ENCODE results near the gene RNF222.
"Not testable (repeated sequence)": the region's sequence is repeated elsewhere in the genome, so short reads cannot be mapped to it uniquely, and the experiment has no call there.

Gene RNF222

DNA sequence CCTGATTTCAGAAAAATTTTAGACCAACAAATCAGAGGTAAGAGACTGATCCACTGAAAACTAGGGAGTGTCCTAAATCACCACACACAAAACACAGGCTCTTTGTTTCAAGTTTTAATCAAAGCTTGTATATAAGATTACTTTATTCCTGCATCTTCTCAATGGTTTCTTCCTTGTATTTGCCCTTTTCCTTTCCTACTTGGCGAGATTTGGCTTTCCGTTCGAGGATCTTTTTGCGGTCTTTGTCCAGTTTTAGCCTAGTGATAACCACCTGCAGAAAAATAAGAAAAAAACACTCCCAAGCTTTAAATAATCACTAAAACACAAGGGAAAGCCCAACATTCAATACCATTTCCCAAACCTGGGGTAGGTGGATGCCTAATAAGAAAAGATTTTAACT is 20.2 kb downstream of the RNF222 start:
- no peak for DNase-seq

DNA sequence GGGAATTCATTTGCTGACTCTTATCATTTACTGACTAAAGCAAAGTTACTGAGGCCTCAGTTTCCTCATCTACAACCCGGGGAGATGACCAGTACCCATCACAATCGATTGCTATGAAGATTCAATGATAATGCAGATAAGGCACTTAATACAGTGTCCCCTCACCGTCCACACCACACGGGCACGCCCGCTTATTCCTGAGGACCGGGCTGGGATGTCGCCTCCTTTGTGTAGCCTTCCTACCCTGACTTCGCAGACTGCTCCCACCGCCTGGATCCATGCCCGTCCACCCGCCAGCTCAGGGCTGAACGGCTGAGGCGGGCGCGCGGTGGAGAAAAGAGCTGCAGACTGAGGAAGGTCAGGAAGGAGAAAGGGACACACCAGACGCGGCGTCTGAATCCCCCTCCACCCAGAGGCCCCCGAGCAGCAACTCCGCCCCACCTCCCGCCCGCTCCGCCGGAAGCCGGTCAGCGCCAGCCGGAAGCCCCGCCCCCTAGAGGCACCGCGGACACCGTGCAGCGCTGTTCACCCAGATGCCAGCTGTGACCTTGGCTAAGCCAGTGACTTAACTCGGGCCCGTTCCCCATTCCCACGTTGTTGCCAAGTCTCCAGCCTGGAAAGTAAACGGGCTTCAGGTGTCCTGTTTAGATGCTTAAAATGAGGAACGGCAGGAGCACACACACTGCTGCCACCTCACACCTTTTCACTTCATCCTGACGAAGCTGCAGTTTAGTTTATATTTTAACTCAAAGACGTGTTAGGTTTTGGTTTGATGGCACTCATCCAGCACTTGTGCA is 21.2 kb downstream of the RNF222 start, which contains the start of gene KRABD2:
Gene KRABD2, minus strand, starts transcription at position 434 of the 797 bp plus-strand sequence.
- DNase-seq = peak; percentile 71

DNA sequence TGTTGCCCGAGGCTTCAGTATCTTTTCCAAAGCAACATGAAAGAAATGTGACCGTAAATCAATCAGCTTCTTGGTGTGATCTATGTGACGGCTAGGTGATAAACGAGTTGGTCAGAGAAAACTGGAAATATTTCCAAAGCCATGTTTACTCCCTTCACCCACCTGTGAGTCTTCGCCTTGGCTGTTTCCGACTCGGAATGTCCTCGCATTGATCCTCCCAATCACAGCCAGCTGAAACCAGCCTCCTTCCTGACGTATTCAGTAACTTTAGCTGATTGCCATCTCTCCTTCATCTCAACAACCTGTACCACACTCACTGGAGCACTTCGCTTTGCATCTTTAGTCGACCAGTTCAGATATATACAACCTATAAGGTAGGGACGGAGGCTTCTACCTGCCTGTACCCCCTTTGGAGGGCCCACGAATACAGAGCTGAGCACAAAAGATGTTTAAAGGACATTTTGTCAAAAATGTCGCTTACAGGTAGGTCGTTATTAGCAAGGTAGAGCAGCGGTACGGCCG is 21.8 kb downstream of the RNF222 start:
- DNase-seq = no peak

DNA sequence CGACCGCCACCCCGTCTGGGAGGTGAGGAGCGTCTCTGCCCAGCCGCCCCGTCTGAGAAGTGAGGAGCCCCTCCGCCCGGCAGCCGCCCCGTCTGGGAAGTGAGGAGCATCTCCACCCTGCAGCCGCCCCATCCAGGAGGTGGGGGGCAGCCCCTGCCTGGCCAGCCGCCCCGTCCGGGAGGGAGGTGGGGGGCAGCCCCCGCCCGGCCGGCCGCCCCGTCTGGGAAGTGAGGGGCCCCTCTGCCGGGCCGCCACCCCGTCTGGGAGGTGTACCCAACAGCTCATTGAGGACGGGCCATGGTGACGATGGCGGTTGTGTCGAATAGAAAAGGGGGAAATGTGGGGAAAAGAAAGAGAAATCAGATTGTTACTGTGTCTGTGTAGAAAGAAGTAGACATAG is 23.8 kb downstream of the RNF222 start:
- DNase-seq = not testable (repeated sequence)

DNA sequence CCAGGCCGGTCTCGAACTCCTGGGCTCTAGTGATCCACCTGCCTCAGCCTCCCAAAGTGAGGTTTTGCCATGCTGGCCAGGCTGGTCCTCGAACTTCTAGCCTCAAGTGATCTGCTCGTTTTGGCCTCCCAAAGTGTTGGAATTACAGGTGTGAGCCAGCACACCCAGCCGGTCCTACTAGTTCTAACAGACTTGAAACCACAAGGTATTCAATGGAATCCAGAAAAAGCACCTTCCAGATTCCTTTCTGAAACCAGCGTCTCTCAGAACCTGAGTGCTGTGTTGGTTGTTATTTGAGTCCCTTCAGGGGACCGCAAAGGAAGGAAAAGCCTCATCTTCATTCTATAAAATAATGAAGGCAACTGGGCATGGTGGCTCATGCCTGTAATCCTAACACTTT is 25.2 kb downstream of the RNF222 start:
- DNase-seq = no peak

DNA sequence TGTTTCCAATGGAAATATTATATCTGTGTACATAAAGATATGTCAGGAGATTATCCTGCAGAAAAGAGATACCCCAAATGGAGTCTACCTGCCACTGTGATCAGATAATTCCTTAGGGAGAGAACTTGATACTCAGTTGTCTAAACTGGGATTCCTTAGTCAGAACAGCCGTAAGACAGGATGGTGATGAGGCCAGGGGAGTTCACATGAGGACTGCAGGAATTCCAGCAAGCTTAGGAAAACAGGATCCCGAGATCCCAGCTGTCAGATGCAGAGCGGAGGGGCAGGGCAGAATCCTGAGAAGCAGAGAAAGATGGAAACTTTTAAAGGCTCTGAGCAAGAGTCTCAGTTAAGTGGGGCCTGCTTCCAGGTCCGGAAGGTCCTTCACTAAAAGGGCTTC is 25.8 kb downstream of the RNF222 start:
- no peak for DNase-seq

DNA sequence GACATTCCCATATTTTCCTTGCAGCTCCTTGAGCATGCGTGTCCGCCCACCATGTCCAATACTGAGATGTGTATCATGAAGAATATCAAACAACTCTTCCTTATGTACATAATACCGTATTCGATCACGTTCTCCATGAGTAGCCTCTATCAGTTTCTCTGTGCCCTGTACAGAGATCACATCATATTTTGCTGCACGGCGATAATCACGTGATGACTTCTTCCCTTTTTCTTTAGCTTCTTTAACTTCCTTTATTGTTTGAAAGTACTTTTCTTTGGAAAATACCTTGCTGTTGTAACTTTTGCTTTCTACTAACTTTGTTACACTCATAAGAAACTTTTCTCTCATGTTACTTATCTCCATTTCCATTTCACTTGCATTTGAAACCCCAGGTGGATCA is 27.7 kb downstream of the RNF222 start:
- DNase-seq = no peak

DNA sequence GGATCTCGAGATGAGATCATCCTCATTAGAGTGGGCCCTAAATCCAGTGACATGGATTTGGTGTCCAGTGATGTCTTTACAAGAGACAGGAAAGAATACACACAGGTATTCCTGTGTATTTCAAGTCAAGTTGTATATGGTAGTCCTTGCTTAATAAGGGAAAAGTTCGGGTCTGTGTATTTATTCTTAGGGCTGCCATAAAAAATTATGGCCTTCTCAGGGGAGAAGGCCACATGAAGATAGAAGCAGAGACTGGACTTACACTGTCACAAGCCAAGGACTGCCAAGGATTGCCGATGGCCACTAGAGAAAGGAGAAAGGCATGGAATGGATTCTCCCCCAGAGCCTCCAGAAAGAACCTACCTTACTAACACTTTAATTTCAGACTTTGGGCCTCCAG is 29.4 kb downstream of the RNF222 start:
- no peak for DNase-seq

DNA sequence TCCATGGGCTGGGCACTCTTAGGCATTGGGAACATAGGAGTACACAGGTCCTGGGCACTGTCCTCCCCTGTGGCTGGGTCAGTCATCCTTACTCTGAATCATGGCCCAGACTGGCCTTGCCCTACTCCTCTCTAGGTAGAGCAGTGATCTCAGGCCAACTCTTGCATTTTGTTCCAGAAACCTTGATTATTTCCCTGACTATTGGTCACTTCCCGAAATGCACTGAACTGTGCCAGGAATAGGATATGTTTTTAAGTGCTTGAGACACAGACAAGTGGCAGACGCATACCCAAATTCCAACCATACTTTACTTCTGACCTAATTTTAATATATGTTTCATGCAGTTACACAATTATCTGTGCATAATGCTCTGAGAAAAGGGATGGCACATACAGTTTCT is 31.4 kb downstream of the RNF222 start:
- peak; percentile 49 for DNase-seq

DNA sequence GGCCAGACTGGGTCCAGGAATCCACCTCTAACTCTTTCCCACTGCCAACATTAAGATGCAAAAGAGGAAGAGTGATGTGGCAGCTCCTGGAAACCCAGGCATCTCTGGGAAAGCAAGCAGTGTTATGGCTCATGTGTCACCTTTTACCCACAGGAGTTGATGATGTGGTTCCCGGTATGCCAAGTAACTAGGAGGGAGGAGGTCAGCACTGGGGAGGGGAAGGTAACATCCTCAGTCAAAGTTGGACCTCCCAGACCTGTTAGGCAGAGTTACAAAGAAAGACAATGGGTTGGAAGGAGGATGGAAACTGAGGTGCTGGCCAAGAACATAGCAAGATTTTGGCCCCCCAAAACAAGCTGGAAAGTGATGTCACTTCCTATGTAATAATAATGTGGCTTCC is 32.5 kb downstream of the RNF222 start:
- DNase-seq = peak; percentile 13

DNA sequence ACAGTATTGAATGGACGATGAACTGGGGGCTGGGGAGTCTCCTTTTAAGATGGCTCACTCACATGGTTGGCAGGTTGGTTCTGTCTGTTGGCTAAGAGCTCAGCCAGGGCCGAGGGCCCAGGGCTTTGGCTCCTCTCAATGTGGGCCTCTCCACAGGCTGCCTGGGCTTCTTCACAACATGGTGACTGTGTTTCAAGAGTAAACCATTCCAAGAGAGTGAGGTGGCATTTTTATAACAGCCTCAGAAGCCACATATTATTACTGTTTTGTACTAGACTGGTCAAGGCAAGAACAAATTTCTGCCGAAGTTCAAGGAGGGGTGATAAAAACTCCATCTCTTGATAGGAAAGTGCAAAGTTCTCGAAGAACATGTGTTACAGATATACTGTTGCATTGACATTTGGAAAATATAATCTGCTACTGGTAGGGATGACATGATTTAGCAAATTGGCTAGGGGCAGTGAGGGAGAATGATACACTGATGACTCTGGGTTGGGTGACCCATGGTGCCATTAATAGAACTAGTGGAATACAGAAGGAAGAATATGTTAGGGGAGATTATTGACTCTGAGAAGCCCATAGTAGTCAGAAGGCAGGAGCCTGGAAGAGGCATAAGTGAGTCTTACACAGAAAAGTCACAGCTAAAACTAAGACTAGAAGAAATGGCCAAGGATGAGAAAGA is 34.8 kb downstream of the RNF222 start:
- no peak for DNase-seq

DNA sequence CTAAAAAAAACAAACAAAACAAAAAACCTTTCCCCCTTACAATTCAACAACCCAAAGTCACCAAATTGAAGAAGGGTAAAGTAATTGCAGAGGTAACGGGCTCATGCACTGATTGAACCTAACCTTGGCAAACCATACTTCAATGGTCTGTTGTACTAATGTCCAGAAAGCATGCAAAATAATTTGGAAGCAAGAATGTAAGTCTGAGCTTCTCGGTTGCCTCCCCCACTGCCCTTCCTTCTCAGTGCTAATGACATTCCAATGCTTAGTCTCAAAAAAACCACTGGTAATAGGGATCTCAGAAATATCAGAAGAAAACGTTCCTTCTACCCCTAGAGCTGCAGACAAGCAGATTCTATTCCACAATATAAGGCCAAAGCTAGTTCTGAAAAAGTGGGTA is 36.9 kb downstream of the RNF222 start:
- DNase-seq = no peak

DNA sequence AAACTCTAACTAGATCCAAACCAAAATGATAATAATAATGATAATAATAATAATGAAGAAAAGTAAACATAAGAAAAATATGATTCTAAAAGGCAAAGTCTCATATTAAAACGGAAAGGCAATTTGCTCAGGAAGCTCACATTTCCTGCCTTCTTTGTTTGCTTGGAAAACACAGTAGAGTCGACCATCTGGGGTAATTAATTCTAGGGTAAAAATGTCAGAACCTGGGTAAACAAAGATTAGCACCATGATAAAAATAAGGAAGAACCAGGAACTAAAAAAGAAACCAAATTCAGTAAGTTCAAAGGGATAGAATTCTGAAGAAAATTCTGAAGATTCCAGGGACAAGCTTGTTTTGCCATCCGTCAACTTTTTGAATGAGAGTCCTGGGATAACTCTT is 37.4 kb downstream of the RNF222 start:
- no peak for DNase-seq

DNA sequence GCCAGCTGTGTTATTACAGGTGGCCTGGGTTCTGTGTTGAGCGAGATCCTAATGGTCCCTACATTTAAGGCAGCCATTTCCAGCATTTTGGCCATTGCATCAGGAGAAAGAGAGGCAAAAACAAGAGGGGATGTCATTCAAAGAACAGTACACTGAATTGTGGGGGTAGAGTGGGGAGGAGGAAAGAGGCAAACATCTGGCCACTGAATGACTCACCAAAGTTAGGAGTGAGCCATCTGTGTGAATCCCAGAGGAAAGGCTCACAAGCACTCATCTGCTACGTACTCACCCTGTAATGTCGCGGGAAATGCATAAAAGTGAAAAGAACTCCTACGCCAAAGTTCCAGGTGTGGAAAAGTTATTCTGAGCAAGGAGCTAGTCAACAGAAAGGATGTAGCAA is 37.9 kb downstream of the RNF222 start:
- no peak for DNase-seq

DNA sequence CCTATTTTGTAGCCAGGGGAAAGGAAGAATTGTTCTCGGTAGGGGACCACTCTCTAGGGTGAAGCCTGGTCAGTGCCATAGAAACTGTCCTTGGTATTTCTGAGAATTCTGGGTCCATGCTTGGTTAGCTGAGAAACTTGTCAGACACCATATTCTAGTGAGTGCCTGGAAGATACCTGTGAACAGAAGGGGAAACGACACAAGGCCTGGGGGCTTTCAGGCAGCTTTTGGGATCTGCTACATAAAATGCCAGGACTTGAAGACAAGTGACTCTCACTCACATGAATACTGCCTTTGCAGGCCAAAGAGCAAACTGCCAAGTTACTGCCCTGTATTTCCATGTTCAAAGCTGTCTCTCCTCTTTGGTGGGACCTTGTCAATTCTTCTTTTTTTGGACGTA is 39.7 kb downstream of the RNF222 start:
- no peak for DNase-seq

DNA sequence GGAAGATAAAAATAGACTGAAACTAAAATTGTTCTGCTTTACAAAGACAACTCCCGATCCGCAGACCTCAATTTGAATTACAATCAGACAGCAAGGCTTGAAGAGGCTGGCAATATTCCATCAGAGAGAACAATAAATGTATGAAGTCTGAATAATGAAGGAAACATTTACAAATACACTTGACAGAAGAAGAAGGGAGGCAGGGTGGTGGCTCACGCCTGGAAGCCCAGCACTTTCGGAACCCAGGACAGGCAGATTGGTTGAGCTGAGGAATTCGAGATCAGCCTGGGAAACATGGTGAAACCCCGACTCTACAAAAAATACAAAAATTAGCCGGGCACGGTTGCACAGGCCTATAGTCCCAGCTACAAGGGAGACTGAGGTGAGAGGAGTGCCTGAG is 43.4 kb downstream of the RNF222 start:
- no peak for DNase-seq

DNA sequence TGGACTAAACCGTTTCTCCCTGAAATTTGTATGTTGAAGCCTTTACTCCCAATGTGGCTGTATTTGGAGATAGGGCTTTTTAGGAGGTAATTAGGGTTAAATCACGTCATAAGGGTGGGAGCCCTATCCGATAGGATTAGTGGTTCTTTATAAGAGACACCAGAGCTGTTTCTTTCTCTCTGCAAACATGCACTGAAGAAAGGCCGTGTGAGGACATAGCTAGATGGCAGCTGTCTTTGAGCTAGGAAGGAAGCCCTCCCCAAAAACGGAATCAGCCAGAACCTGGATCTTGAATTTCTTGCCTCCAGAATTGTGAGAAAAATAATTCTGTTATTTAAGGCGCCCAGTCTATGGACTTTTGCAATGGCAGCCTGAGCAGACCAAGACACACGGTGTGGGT is 43.9 kb downstream of the RNF222 start:
- no peak for DNase-seq

DNA sequence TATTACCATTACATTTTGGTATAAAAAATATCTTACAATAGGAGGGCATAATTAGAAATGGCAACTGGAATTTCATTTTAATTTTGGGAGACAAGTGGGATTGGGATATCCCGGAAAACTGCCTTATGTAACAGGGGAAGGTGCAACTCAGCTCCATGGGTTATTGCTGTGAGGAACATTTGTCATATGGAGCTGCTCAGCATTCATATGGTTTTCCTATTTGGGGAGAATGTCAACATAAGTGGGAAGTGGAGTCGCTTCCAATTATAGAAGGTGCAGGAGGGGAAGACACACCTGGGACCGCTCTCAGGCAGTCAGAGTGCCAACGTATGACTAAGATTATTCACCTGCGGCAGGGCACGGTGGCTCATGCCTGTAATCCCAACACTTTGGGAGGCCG is 47.3 kb downstream of the RNF222 start:
- DNase-seq = no peak

DNA sequence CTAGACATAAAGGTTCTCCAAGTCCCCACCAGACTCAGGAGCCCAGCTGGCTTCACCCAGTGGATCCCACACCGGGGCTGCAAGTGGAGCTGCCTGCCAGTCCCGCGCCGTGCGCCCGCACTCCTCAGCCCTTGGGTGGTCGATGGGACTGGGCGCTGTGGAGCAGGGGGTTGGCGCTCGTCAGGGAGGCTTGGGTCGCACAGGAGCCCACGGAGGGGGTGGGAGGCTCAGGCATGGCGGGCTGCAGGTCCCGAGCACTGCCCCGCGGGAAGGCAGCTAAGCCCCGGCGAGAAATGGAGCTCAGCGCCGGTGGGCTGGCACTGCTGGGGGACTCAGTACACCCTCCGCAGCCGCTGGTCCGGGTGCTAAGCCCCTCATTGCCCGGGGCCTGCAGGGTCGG is 50.6 kb downstream of the RNF222 start:
- not testable (repeated sequence) for DNase-seq

DNA sequence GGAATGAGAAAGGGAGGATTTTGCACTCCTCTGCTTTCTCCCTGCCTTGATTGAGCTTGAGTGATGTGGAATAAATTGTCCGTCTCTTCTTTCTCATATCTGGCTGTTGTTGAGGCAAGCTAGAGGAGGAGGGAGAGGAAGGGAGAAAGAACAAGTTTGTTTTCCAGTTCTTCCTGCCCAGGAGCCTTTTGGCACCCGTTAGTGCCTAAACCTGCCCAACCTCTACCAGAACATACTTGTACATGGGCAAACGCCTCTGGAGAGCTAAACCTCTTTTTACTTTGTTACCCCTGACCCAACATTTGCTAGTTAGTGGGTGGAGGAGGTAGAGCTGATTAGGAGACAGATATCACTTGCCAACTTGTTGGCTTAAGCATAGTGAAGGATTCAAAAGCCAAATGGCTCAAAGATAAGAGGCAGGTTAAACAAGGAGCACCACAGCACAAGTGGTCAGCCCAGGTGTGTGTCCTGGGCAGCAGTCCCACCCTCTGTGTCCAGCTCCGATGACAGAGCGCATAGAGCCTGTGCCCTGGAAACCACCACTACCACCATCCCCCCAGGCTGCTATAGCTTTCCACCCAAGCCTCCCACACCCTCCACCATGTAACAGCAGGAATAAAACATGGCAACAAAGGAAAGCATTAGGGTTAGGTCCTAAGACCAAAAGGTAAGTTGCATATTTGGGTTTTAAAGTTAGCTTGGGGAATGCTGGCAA is 51.5 kb downstream of the RNF222 start:
- DNase-seq = no peak

DNA sequence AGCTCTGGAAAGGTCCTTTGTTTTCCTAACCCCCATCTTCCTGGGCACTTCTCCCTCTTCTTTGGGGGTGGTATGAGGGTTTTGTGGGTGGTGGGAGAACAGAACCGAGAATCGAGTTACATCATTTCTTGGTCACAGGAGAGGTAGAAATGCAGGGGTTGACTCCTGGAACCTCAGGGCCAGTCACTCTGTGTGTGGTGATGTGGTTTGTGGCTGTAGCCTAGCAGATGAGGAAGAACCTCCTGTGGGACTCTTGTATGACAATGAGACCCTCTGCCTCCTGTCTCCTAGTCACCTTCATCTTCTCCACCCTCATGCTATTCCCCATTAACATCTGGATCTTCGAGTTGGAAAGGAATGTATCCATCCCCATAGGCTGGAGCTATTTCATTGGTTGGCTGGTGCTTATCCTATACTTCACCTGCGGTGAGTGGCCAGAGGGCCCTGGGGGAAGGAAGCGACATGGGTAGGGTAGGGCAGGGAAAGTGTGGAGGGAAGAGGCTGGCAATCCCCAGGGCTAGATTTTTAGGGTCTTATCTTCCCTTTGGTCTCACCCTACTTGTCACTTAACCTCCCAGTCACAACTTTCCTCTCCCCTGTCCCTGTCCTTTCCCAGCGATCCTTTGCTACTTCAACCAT is 52.5 kb downstream of the RNF222 start:
- no peak for DNase-seq

DNA sequence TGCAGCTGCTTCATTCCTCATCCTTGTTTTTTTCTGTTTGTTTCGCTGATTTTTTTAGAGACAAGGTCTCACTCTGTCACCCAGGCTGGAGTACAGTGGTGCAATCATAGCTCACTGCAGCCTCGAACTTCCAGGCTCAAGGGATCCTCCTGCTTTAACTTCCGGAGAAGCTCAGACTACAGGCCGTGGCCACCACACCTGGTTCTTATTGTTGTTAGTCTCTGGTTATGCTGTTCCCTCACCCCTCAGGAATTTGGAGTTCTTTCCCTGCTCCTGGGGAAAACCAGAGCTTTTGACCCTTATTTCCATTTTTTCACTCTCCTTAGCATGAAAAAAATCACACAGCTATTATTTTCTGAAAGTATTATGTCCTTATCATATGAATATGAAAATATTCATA is 56.2 kb downstream of the RNF222 start:
- DNase-seq = no peak
